ENCODE results near the gene XYLT1.
"Not testable (repeated sequence)": the region's sequence is repeated elsewhere in the genome, so short reads cannot be mapped to it uniquely, and the experiment has no call there.

The XYLT1 gene

GRCh38 chr16:17328932-17329331, 141.8 kb downstream of the XYLT1 start:
- no peak for DNase-seq

GRCh38 chr16:17327664-17328335, 143.0 kb downstream of the XYLT1 start:
- no peak for DNase-seq

DNA sequence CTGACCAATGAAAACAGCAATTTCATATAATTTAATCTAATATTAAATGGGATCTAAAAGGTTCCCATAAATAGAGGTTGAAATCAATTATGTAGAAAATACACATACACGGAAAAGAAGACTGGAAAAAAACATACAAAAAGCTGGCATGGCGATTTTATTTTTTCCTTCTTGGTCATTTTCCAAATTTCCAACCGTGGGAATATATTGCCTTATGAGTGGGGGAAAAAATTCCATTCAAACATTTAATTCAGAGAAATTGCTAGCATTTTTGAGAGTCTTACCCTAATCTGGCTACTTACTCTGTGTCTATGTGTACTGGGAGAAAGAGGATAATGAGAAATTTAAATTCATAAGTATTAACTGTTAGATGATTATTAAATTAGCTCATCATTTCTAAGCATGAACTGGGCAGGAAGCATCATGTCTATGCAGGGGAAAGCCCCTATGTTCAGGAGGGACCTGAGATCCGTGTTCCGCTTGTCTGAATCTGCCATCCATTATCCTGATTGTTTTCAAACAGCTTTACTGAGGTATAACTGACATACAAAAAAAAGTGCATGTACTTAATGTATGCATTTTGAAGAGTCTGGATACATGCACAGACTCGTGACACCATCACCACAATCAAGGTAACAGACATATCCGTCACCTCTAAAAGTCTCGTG, 145.2 kb downstream of the XYLT1 start:
- DNase-seq = no peak

DNA sequence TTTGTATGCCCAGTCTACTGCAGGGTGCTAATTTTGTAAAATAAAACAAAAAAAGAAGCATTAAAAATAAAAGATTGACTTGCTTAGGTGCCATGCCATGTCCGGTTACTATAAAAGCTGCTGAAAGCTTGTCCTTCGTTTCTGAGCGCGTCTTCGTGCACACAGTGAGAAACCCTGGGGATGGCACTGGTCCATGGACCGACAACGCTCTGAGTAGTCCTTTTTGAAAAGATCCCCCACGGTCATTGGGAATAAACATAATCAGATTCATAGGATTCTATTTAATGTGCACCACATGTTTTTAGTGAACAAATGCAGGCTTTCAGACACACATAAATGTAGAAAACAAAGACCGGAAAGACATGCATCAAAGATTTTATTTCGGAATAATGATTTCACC, 146.3 kb downstream of the XYLT1 start:
- DNase-seq = no peak

DNA sequence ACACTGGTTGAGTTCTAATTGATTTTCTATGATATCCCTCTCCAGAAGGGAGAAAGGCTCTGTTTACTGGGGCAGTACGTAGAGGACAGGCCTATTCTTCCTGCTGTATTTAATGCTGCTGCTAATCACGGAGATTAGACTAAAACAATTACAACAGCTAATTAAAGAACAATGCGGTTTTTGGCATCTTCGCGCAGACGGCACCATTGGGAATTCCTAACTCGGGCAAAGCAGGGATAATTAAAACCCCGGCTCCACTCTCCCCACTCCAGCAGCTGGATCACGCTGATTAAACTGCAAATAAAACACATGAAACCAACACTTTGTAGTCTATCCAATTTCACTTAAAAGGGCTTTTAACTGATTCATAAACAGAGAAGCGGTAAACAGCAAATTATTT, 147.6 kb downstream of the XYLT1 start:
- DNase-seq = no peak

DNA sequence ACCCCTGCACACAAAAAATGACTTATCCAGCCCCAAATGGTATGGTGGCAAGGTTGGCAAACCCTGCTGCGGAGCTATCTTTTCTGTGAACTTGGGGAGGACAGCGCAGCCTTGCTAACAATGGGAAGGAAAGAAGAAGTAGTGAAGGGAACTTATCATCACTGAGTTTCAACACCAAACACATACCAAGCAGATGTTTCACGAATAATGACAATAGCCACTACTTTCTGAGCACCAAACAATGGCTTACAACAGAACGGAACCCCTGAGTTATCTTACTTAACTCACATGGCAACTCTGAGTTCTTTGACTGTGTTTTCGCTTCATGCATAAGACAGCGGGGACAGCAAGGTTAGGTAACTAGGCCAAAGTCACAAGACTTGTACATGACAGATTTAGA, 148.9 kb downstream of the XYLT1 start:
- no peak for DNase-seq

GRCh38 chr16:17320009-17320408, 150.8 kb downstream of the XYLT1 start:
- DNase-seq = no peak

DNA sequence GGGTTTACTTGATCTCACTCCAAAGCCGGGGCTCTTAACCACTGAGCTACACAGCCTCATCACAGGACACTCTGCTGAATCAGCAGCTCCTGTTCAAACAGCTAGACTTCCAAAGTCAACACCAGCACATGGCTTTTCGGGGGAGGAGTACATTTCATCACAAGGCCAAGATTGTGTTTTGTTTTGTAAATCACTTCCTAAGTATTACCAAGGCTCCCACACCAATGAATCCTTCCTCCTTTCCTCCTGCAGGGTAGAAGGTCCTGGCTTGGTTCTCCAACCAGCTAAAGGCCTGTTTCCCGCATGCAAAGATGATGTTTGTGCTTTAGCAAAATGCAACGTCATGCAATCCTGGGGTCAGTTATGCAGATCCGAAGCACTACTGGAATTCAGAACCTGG, 152.5 kb downstream of the XYLT1 start:
- DNase-seq = no peak

DNA sequence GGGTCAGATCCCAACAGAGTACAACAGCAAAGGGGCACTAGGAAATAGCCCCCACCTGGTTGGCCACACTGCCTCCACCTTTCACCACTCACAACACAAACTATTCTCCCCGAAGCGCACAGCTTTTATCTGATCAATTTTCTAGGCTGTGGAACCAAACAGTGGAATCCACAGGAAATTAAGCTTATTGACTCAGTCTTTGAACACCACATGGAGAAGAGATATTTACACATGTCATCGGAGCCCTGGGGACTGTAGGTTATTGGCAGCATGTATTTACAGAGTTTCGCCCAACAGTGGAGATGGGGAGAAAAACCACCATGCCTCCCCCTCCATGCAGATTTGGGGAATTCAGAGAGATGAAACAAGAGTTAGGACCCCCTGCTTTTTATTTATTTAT, 154.8 kb downstream of the XYLT1 start:
- DNase-seq = no peak

DNA sequence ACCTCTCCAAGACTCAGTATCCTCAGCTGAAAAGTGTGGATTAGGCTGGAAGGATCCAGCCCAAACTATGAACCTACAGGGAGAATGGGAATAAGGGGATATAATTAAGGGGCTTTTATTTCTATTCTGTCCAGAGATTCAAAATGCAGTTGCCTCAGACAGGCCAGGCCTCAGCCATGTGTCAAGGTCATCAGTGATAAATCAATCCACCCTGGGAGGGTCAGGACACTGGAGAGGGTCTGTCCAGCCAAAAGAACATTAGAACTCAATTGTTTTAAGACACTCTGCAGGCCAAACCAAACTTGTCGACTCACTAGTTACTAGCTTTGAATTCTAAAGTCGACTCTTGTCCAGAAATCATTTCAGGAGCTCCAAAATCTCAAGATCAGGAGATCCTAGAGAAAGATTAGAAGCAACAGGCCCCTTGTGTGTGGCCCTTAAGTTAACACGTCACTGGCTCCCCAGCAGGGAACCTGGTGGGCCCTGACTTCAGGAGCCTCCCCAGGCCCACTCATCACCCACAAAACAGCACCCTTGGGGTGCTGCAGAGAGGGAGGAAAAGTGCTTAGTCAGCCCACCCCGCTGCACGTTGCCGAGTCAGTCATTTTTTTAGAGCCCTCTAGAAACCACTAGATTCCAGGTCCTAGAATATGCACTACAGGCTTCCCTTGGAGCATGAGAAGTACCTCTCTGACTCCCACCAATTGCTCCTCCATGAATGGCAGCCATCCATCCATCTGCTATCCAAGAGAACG, 156.8 kb downstream of the XYLT1 start:
- no peak for DNase-seq

- no peak for DNase-seq
Observed at GRCh38 chr16:17313085-17313611, 157.6 kb downstream of the XYLT1 start.

- no peak for DNase-seq
Observed at GRCh38 chr16:17312094-17312710, 158.6 kb downstream of the XYLT1 start.

DNA sequence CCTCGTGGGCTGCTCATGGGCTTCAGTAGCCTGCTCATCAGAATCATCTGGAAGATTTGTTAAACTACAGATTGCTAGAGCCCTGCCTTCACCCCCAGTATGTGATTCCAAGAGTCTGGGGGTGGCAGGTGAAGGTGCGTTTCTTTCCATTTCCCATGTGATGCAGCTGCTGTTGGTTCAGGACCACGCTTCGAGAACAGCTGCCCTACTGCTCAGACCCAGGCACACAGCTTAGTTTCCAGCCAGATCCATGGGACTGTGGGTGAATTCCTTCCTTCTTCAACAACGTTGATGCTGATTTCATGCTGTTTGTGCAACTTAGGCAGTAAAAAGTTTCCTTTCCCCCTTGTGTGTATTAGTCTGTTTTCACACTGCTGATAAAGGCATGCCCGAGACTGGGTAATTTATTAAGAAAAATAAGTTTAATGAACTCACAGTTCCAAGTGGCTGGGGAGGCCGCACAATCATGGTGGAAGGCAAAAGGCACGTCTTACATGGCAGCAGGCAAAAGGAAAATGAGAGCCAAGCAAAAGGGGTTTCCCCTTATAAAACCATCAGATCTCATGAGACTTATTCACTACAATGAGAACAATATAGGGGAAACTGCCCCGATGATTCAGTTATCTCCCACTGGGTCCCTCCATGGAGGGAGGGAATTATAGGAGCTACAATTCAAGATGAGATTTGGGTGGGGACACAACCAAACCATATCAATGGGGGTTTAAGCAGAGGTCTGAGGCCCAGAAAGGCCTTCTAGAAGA, 159.2 kb downstream of the XYLT1 start:
- DNase-seq = no peak

DNA sequence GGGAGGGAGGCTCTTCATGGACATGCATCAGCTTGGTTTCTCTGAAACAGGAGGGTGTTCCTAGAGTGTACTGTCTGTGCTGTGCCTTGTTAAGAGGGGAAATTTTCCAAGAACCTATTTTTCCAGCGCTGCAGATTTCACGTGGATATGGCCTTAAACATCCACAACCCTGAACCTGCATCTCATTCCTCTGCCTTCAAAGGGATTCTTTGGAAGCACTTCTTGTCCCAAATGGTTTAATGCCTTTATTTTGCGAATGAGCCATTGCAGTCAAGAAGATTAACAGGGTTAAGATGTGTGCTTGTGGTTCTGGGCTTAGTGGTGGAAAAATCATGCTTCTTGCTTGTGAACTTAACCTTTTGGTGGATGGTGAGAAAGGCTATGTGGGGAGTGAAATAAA, 161.2 kb downstream of the XYLT1 start:
- DNase-seq = no peak

DNA sequence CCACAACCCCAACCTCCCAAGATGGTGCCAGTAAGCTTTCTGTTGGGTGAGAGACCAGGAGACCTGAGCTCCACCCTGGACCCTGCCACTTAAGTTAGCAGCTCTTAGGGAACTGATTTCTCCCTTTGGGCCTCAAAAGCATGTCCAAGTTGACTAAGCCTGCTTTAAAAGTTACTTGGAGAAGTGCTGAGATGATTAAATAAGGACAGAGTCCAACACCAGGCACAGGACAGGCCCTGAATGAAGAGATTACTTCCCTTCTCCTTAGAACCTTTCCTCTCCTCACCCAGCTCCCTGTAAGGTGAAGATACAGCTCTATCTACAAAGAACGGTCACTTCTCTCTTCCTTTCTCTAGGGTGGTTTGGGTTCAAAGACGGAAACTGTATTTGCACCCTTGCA, 162.6 kb downstream of the XYLT1 start:
- DNase-seq = no peak

DNA sequence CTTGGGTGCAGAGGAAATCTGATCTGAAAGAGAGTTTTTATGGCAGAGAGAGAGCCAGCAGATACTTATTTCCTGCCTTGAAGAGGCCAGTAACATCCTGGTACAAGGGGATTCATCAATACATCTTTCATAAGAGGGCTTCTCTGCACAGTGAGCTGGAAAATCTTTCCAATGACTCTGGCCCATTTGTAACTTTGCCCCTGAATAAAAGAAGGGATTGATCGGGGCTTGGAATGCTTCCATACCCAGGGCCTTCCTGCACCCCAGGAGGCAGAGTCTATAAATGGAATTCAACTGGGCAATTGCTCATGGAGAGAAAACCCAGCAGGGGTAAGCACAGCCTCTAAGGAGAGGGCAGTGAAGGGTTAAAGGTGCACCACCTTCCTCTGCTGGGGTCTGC, 163.3 kb downstream of the XYLT1 start:
- no peak for DNase-seq

DNA sequence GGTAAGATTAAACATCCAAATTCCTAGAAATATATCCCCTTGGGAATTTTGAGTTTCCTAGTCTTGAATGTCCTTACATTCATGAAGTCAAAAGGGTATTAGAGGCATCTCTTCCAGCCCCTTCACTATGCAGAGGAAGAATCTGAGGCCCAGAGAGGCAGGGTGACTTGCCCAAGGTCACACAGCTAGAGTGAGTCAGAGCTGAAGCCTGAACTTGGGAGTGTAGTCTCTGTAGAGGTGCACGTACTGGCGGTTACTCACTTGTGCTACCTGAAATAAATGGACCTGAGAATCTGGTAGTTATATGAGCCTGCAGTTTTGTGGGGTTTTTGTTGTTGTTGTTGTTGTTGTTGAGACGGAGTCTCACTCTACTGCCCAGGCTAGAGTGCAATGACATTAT, 164.0 kb downstream of the XYLT1 start:
- no peak for DNase-seq

GRCh38 chr16:17306211-17306610, 164.5 kb downstream of the XYLT1 start:
- DNase-seq = not testable (repeated sequence)

DNA sequence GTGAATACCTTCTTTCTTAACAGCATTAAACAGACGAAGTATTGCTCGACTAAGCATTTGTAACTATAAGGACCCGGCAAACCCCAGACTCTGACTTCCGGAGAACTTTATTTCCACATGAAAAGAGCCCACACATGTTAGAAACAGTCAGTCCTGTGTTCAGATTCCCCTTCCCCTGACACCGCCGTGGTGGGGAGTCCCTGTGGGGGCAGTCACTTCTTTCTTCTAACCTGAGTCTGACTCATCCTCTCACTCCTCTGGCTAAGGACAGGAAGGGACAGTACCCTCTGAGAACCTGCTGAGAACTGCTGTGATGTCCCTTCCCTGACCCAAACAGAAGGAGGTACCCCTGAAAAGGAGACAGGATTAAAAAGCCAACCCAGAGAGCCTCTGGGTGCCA, 165.1 kb downstream of the XYLT1 start:
- no peak for DNase-seq

DNA sequence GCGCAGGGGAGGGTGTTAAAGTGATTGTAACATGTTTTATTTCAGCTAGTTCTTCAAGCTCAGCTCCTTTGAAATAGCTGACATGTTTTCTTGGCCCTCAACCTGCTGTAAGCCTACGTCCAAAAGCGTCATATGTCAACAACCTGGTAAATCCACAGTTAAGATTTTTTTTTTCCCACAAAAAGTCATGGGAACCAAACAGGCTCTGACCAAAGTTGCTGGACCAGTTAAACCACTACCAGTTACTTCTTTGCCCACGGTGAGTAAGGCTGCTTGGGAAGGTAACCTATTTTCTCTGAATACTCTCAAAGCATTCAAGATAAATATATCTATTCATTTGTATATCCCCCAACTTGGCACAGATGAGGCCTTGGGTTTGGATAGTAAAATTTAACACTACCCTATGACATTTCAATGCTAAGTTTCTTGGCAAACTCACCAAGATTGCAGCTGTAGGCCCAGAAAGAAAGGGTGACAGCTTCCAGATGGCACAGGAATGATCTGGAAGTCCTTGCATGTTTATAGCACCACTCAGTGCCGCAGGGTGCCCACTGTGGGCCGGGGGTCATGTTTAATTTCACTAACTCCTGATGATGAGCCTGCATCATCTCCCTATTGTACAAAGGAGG, 166.2 kb downstream of the XYLT1 start:
- DNase-seq = no peak

DNA sequence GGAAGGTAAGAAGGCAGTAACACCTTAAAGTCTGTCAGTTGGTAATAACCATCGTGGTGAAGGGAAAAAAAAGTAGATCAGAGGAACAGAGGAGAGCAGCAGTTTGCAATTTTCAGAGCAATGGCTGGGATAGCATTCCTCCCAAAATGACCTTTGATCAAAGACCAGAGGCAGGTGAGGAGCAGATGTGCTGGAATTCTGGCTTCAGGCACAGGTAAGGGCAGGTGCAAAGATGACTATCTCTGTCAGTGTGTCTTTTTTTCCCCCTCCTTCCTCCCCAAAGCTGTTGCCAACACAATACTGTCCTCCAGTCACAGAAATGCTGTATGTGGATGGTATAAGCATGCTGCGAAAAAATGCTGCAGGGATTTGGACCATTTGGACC, 166.7 kb downstream of the XYLT1 start:
- no peak for DNase-seq

- no peak for DNase-seq
Observed at GRCh38 chr16:17303101-17303500, 167.7 kb downstream of the XYLT1 start.

Measured in NCI-H1048 (cell line).